RWPE2 (cell line): ENCODE data around the gene FAM114A1.

Source experiments
- ATAC-seq: fragments of 200-7000 bp; cut with Tn5 transposase; 3 replicates; pipeline ENCODE4 v1.9.1; 2021; ENCODE audit warnings: low read depth
- DNase-seq: peaks from one replicate; pipeline ENCODE4 v3.0.0-alpha.2; 2020; ENCODE audit warnings: low spot score
- H3K27ac ChIP-seq: fragments of 450-650 bp; 2 replicates; pipeline ENCODE4 v1.5.1; 2017; ENCODE audit warnings: mild to moderate bottlenecking; ENCODE audit not compliant: poor library complexity, severe bottlenecking
- H3K27me3 ChIP-seq: fragments of 250-450 bp; sonication (Bioruptor Pico); 2 replicates; pipeline ENCODE4 v1.5.1; 2021; ENCODE audit warnings: mild to moderate bottlenecking, moderate library complexity; ENCODE audit not compliant: insufficient read depth, poor library complexity, severe bottlenecking
- H3K36me3 ChIP-seq: fragments of 250-450 bp; sonication (Bioruptor Pico); 2 replicates; pipeline ENCODE4 v1.5.1; 2020; ENCODE audit warnings: low read depth, mild to moderate bottlenecking, moderate library complexity
- H3K4me1 ChIP-seq: fragments of 250-450 bp; sonication (Bioruptor Pico); 2 replicates; pipeline ENCODE4 v1.5.1; 2021; ENCODE audit warnings: mild to moderate bottlenecking, moderate library complexity; ENCODE audit not compliant: insufficient read depth, poor library complexity, severe bottlenecking
- H3K4me3 ChIP-seq: fragments of 250-450 bp; sonication (Bioruptor Pico); 2 replicates; pipeline ENCODE4 v1.5.1; 2021; ENCODE audit warnings: mild to moderate bottlenecking, moderate library complexity; ENCODE audit not compliant: severe bottlenecking
- H3K9me3 ChIP-seq: fragments of 250-450 bp; sonication (Bioruptor Pico); 2 replicates; pipeline ENCODE4 v1.5.1; 2021; ENCODE audit warnings: mild to moderate bottlenecking, moderate library complexity; ENCODE audit not compliant: severe bottlenecking
- TF ChIP-seq, protein P1 (sequence below): fragments of 450-650 bp; IDR thresholded peaks from one replicate; pipeline ENCODE4 v1.5.1; 2017; ENCODE audit warnings: mild to moderate bottlenecking, moderate library complexity; ENCODE audit not compliant: poor library complexity, severe bottlenecking

Gene FAM114A1

DNA sequence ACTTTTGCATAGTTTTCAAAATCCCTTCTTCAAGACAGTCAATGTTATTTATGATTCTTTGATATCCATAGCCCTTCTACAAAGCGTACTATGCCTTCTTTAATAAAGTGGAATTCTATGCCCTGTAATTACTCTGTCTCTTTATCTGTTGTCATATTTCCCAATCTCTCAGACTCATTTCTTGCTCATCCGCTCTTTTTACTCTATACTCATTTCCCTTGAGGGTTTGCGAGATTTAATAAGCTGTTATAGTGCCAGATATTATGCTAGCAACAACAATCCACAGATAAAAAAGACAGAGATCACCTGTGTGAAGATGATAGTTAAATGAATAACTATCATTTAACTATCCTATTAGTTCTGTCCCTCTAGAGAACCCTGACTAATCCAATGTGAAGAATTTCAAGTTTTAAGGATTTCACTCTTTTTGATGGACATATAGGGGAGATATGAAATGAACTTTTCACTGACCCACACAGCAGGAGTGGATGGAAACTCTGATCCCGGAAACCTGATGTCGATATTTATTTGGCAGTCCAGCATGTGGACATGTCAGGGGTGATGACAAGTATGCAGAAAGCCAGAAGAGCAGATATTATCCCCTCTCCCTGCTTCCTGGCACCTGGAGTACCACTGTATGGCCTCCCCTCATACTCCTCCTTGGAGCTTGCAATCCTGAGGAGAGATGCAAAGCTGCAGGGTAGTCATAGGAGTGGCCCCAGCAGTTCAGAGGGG, 114.9 kb downstream of the FAM114A1 start:
- no peaks in the 10 kb centered on the region for H3K27me3 ChIP-seq
- ATAC-seq (no peak), DNase-seq (no peak)
- peaks cover 48% of the 10 kb centered on the region for H3K36me3 ChIP-seq
- no peak overlapping the region for H3K27ac ChIP-seq
- no peaks in the 10 kb centered on the region for H3K9me3 ChIP-seq
- no peaks in the 10 kb centered on the region for H3K4me1 ChIP-seq
- TF ChIP-seq, protein P1, sequence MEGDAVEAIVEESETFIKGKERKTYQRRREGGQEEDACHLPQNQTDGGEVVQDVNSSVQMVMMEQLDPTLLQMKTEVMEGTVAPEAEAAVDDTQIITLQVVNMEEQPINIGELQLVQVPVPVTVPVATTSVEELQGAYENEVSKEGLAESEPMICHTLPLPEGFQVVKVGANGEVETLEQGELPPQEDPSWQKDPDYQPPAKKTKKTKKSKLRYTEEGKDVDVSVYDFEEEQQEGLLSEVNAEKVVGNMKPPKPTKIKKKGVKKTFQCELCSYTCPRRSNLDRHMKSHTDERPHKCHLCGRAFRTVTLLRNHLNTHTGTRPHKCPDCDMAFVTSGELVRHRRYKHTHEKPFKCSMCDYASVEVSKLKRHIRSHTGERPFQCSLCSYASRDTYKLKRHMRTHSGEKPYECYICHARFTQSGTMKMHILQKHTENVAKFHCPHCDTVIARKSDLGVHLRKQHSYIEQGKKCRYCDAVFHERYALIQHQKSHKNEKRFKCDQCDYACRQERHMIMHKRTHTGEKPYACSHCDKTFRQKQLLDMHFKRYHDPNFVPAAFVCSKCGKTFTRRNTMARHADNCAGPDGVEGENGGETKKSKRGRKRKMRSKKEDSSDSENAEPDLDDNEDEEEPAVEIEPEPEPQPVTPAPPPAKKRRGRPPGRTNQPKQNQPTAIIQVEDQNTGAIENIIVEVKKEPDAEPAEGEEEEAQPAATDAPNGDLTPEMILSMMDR = no peak
- H3K4me3 ChIP-seq = no peak overlapping the region

DNA sequence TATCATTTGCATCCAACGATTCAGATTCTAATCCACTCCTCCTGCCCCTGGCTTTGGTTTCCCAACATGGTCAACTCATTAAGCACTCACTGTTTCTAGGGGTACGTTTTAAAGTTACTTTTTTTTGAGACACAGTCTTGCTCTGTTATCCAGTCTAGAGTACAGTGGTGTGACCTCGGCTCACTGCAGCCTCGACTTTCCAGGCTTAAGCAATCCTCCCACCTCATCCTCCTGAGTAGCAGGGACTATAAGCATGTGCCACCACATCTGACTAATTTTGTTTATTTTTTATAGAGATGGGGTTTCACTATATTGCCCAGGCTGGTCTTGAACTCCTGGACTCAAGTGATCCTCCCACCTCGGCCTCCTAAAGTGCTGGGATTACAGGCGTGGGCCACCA, 115.7 kb downstream of the FAM114A1 start:
- Histone ChIP-seq H3K4me3 (no peak overlapping the region), H3K4me1 (no peaks in the 10 kb centered on the region), H3K9me3 (no peaks in the 10 kb centered on the region), H3K36me3 (peaks cover 51% of the 10 kb centered on the region), H3K27ac (no peak overlapping the region), H3K27me3 (no peaks in the 10 kb centered on the region)
- DNase-seq (no peak), ATAC-seq (no peak)
- TF ChIP-seq, protein P1 = no peak

DNA sequence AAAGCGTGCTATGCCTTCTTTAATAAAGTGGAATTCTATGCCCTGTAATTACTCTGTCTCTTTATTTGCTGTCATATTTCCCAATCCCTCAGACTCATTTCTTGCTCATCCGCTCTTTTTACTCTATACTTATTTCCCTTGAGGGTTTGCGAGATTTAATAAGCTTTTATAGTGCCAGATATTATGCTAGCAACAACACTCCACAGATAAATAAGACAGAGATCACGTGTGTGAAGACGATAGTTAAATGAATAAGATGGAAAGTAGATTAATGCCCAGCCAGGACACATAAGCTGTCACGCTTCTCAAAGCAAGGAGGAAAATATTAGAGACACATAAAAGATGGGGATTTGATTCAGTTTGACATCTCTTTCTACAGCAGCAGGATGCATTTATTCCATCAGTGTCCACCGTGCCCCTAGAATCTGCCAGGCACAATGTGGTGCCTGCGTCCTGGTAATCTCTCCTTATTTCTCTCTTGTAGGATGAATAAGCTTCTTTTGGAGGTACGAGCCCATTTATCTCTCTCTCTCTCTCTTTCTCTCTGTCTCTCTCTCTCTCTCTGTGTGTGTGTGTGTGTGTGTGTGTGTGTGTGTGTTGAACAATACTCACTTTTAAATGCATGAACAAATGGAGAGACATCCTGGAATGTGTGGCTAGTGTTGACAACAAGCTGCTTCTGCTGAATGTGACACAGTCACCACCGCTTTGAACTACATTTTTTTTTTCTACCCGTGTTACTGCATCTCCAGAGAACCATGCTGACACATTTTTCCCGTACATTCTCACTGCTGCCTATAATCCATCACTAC, 116.4 kb downstream of the FAM114A1 start:
- H3K9me3 ChIP-seq = no peaks in the 10 kb centered on the region
- no peak for ATAC-seq
- H3K27me3 ChIP-seq = no peaks in the 10 kb centered on the region
- H3K27ac ChIP-seq = no peak overlapping the region
- peaks cover 6% of the 10 kb centered on the region for H3K4me1 ChIP-seq
- TF ChIP-seq, protein P1 = no peak
- H3K36me3 ChIP-seq = peaks cover 57% of the 10 kb centered on the region
- DNase-seq = no peak
- H3K4me3 ChIP-seq = no peak overlapping the region

DNA sequence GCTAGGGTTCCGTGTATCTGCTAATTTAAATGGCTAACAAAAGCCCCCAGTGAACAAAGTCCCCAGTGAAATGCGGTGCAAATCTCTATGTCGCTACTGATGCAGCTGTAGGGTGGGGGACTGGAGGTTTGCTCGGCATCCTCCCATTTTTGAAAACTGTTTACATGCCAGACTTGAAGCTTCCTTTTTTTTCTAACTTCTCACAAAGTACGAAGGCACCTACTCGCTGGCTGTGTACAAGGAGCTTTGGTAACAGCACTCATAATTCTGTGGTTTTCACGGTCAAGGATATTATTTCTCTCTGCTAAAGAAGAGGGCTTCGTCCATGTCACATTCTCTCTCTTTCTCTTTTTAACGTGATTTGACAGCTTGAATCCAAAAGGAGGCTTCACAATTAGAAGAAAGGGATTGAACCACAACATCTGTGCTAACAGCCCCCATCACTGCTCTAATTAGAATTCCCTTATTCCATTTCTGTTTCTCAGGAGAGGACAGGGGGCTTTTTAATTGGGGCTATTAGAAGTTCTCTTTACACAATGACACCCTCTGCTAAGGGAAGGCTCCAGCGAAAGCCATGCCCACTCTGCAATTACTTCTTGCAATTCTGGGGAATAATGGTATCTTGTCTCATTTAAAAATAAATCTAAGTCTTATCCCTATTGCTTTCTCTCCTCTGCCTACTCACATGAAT, 117.9 kb downstream of the FAM114A1 start:
- Histone ChIP-seq H3K9me3 (no peaks in the 10 kb centered on the region), H3K27ac (no peak overlapping the region), H3K27me3 (no peaks in the 10 kb centered on the region), H3K4me3 (no peak overlapping the region), H3K4me1 (peaks cover 7% of the 10 kb centered on the region), H3K36me3 (peaks cover 58% of the 10 kb centered on the region)
- TF ChIP-seq, protein P1 = no peak
- ATAC-seq = no peak
- DNase-seq = no peak
